ENCODE results near the gene ITIH6.
A peak's percentile ranks its signal among the peaks of the same experiment; 100 is the strongest.
"Not testable (repeated sequence)": the region's sequence is repeated elsewhere in the genome, so short reads cannot be mapped to it uniquely, and the experiment has no call there.

The ITIH6 gene

DNA sequence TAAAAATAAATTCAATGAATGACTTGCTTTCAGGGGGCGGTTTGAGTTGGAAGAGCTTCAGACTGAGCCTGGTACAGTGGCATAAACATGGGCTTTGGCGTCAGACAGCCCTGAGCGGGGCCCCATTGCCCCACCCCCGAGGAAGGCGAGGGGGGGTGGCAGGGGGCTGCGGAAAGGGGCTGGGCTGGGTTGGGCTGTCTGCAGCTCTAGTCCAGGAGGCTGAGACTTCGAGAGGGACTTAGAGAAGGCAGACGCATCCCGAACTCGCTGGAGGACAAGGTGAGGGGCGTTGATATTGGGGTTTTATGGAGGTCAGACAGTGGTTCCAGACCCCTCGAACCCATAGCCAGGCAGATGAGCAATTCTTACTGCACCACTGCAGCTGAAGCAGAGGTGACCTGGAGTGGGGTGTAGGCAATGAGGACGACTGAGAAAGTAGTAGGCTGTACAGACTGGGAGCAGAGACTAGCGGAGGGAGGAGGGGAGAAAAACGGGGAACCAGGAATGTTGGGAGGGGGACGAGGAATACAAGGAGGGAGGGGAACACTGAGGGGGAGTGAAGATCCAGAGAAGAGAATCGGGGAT is 9.6 kb upstream of the ITIH6 start, which contains the start of gene MAGED2:
MAGED2 (plus strand) TSS at position 222 of the 585 bp plus-strand sequence. CDS start 1,587 bp downstream, outside the sequence.
- DNase-seq, result peak; percentile 4 to 22

DNA sequence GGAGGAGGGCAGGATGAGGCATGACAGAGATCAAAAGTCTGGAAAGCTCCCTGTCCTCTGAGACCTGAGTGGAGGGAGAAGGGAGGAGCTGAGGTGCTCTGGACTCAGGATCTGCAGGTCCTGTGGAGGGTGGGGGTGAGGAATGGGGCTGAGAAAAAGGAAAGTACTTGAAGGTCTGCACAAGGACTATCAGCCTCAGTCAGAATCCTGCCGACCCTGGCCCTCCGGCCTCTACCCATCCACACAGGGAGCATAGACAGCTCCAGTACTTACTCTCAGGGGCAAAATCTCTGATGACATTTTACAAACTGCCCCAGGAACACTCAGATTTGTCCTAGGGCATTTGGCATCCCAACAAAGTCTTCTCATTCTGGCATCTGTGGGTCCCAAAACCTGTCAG is 991 bp upstream of the ITIH6 start:
- DNase-seq, result no peak

DNA sequence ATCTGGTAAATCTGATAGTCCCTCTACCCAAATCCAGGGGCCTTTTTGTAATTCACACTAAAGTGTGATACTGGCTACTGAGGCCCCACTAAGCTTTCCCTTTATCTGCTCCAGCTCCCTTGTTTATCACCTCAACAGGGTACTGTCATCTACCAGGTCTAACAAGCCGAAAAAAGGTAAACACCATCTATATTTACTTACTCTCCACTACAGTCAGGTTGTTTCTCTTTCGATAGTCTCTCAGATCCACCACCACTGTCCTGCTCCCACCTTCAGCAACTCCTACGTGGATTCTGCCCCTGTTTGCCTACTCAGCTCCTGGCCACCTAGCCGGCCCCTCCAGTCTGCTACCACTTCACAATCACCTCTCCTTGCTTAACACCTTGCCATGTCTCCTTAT is 3.3 kb downstream of the ITIH6 start:
- no peak for DNase-seq

DNA sequence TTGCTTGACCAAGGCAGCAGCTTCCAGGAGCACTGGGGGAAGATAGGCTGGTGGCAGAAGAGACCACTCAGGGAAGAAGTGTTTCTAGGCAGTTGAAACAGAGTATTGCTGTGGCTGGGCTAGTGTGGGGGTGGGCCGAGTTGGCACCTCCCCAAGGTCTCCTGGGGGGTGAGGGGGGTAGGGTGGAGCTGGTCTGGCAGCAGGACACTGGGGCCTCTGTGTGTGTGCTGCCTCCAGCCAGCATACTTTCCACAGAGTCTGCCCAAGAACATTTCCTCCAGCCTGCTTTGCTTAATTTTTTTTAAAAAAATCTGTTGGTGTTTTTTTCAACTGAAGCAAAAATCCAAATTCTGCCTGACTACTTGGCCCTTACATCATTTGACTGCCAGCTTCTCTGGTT is 4.0 kb downstream of the ITIH6 start:
- no peak for DNase-seq

DNA sequence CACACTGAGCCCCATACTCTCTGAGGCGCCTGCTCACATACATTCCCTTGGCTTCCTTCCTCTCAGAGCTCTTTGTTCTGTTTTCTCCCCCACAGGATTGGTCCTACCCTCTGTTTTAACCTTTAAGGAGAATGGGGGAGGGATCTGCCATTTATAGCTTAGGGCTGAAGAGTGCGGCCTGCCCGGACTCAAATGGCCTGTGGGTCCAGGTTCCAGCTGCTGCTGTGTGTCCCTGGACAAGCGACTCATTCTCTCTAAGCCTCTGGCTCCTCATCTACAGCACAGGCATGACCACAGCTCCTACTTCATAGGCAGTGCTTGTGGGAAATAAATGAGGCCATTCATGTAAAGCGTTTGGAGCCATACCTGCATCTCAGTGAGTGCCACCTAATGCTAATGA is 8.7 kb downstream of the ITIH6 start:
- DNase-seq, result not testable (repeated sequence)

DNA sequence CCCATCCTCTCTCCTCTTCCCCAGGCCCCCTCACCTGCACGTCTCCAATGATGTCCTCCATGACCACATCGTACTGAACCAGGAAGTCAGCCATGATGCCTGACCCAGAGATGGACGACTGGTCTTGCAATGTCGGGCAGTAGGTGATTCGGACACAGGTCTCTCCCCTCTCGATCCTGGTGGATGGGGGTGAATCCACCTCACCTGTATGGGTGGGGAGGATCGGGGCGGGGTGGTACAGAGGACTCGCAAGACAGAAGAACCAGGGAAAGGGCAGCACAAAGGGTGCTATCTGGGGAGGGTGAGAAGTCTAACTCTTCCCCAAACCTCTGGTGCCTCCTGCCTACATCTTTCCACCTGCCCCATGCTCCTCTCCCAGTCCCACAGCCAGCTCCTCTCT is 9.6 kb downstream of the ITIH6 start:
- no peak for DNase-seq

DNA sequence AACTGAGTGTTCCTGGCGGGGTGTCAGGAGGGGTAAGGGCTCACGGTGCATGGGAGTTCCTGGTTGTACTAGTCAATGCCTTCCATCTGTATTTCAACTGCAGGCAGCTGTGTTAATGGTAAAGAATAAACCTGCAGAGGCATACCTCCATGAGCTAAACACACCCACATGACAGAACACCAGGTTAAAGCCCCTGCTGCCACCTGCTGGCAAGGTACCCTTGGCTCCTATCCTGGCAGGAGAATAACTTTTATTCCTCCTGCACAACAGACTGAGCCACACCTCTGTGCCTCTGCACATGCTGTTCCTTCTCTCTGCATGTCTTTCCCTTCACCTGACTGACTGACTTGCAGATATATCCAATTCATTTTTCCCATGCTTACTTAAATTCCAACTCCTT is 11.1 kb downstream of the ITIH6 start:
- DNase-seq, result no peak

DNA sequence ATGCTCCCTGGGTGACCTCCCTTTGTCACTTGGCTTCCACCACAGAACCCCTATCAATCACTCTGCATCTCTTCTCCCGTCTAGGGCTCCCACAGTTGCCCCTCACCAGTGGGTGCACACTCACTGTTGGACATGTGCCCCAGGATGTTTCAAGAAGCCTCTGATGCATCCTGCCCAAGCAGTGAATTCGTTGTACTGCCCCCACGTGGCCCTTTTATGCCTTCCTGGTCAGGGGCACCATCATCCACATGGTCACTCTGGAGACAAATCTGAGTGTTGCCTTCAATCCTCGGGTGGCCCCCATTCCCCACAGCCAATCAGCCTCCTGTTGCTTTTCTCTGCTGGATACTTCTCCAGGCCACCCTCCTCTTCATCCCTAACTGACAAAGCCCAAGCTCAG is 12.2 kb downstream of the ITIH6 start:
- no peak for DNase-seq

DNA sequence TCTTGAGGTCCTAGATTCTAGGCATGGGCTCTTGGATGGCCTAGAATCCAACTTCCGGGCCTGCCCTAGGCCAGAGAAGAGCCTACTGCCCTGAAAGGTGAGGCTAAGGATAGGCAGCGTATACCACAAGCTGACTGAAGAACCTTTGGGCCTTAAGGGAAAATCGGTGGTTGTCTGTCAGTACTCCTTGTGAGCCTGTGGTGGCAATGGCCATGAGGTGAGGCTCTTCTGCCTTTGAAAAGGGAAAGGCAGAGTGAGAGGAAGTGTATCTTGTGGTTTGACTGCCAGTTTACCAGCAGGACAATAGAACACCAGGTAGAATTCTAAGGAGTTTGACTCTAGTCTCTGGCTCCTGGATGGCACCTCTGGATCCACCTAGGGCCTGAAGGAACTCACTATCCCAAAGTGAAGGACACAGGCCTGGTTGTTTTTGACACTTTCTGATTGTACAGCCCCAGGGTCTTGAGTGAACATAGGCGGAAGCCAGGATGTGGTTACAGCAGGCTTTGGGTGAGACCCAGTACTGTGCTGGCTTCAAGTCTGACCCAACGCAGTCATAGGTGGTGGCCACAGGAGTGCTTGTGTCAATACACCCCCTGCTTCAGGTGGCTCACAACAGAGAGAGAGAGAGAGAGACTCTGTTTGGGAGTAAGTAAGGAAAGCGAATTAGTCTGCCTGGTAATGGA is 20.9 kb downstream of the ITIH6 start:
- DNase-seq, result no peak

DNA sequence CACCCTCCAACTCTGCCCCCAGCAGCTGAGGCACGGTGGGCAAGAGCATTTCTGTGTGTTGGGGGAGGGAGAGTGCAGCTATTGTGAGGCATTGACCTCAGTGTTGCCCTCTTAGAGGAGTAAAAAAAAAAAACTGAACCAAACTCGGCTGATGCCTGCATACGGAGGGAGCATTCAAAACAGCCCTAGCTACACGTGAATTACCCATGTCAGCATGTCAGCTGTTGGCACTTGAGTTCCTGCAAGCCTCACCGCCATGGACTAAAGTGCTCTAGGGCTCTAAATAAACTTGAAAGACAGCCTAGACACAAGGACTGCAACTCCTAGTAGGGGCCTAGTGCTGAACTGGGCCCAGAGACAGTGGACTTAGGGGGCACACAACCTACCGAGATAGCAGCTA is 22.0 kb downstream of the ITIH6 start:
- DNase-seq, result no peak

DNA sequence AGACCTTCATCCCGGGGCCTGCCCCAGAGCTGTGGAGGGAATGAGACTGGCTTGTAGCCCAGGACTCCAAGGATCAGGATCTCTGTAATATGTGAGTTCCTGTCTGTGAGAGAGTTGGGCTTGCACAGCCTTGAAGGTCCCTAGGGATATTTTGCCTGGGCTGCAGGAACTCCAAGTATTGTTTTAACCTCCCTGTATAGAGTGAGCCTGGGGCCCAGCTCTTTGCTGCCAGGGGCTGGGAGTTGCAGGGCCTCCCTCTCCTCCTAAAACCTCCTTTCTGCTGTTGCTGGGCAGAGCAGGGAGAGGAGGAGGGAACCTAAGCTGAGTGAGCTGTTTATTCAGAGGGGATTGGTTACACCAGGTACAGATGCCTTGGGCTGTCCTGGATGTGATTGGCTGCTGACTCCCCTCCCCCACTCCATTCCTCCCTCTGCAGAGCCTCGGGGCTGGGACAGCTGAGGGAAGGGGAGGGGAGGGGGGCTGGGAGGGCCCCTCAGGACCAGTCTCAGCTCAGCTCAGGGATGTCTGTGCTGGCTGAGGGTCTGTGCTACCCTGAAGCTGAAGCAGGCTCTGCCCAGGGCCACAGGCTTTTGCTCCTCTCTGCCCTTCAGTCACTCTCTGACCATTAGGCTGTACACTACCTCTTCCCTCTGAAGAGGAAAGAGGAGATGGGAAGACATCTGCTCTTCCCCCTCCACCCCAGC is 23.5 kb downstream of the ITIH6 start:
- peak; percentile 2 to 54 for DNase-seq

DNA sequence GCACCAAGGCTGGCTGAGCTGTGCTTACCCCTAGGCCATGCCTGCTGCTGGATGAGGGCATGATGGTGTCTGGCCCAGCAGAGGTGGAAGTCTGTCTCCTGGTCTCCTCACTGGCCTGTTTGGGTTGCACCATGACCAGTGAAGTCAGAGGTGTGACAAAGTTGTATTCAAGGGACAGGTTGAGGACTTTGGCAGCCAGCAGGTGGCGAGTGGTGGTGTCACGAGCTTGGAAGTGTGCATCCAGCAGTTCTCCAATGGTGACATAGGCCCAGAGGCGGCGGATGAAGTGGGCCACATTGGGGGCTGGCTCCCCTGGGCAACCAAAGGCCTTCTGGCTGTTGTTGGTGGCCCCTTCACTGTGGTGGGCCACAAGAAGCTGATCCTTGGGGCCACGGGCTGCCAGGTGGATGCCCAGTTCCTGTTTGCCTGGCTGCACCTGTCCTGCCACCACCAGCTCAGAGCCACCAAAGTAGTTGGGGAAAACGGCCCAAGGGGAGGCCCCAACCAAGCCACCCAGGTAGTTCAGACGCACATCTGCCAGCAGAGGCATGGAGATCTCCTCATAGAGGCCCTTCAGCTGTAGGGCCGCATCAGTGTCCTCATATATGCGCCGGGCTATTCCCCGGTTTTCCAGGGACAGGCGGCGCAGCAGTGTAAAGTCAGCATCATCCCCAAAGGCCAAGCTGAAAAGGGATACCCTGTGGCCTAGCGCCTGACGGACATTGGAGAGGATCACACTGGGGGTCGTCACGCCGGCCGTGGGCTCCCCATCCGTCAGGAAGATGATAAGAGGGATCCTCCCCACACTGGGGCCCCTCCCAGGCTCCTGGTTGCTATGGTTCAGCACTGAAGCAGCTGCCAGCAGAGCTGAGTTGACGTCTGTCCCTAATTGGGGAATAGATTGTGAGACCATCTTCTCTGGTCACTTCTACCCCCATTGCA is 39.7 kb downstream of the ITIH6 start:
- DNase-seq, result no peak

DNA sequence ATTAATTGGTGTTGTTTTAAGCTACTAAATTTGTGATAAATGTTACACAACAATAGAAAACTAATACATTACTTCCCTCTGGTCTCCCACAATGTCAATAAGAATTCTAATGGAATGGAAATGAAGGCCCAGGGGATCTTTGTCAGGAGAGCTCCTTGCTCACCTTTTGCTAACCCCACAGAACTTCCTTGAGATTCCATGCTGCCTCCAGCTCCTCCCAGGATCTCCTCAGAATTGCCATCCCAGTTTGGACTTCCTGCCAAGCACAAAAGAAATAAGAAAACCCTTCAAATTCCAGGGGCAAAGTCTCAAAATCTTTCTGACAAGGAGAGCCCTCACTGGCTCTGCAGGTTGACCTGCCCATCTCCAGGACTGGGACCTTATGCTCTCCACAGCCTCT is 43.2 kb downstream of the ITIH6 start:
- no peak for DNase-seq

DNA sequence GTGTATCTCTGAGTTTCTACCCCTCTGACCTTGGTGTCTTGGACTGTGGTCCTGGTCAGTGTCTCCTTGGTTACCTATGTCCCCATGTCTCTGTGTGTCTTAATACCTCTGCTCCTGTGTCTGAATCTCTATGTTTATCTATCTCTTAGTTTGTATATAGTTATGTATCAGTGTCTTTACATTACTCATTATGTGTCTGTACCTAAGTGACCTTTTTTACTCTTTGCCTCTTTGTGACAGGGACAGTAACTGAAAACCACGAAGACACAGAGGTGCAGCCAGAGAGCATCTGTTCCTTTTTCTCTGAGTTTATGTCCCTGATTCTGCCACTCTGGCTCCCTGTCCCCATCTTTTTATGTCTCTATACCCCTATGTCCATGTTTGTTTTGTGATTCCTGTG is 49.4 kb downstream of the ITIH6 start:
- DNase-seq, result no peak

DNA sequence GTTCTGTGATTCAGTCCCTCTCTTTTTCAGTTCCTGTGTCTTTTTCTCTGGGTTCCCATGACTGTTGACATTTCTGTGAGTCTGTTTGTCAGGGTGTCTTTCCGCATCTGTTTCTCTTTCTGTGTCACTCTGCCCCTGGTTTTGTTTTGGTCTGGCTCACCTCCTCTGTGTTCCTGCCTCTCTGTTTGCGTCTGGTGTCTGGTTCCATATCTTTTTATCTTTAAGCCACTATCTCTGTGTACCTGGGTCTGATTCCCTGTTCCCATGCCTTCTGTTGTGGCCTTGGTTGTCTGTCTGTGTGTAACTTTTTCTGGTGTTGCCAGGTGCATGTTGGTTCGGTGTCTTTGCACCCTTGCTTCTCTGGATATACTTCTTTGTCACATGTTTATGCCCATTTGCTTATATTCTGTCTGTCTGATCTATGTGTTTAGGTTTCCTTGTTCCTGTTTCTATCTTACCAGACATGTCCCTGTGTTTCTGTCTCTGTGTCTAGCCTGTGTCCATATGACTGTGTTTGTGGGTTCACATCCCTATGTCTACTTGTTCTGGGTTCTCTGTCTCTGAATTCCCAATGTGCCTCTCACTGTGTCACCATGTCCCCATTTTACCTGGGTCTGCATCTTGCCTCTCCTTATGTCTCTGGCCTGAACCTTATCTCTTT is 50.2 kb downstream of the ITIH6 start:
- DNase-seq, result no peak

DNA sequence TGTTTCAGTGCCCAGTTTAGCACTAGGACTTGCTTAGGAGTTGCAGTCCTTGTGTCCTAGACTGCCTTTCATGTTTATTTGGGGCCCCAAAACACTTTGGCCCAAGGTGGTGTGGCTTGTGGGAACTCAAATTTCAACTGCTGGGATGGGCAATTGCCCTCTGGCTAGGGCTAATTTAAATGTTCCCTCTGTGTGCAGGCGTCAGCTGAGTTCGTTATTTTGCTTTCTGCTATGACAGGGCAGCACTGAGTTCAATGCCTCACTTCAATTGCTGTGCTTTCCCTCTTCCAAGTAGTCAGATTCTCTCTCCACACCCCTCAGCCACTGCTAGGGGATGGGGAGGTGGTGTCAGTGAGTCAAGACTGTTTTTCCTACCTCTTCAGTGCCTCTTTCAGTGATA is 51.1 kb downstream of the ITIH6 start:
- DNase-seq, result no peak

DNA sequence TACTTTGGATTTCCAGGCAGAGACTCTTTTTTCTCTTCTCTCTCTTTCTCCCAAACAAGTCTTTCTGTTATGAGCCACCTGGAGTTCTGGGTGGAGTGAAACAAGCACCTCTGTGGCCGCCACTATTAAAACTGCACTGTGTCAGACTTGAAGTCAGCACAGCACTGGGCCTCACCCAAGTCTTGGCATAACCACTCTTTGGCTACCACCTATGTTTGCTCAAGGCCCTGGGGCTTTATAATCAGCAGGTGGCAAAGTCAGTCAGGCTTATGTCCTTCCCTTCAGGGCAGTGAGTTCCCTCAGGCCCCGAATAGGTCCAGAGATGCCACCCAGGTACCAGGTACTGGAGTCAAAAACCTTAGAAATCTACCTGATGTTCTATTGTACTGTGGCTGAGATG is 52.4 kb downstream of the ITIH6 start:
- no peak for DNase-seq

DNA sequence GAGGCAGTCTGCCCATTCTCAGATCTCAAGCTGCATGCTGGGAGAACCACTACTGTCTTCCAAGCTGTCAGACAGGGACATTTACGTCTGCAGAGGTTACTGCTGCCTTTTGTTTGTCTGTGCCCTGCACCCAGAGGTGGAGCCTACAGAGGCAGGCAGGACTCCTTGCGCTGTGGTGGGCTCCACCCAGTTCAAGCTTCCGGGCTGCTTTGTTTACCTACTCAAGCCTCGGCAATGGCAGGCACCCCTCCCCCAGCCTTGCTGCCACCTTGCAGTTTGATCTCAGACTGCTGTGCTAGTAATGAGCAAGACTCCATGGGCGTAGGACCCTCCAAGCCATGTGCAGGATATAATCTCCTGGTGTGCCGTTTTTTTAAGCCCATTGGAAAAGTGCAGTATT is 59.5 kb downstream of the ITIH6 start:
- not testable (repeated sequence) for DNase-seq

DNA sequence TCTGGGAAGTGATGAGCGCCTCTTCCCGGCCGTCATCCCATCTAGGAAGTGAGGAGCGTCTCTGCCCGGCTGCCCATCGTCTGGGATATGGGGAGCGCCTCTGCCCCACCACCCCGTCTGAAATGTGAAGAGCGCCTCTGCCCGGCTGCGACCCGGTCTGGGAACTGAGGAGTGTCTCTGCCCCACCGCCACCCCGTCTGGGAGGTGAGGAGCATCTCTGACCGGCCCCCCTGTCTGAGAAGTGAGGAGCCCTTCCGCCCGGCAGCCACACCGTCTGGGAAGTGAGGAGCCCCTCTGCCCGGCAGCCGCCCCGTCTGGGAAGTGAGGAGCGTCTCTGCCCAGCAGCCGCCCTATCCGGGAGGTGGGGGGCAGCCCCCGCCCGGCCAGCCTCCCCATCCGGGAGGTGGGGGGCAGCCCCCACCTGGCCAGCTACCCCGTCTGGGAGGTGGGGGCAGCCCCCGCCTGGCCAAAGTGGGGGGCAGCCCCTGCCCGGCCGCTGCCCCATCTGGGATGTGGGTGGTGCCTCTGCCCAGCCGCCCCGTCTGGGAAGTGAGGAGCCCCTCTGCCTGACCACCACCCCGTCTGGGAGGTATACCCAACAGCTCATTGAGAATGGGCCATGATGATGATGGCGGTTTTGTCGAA is 61.6 kb downstream of the ITIH6 start:
- not testable (repeated sequence) for DNase-seq

DNA sequence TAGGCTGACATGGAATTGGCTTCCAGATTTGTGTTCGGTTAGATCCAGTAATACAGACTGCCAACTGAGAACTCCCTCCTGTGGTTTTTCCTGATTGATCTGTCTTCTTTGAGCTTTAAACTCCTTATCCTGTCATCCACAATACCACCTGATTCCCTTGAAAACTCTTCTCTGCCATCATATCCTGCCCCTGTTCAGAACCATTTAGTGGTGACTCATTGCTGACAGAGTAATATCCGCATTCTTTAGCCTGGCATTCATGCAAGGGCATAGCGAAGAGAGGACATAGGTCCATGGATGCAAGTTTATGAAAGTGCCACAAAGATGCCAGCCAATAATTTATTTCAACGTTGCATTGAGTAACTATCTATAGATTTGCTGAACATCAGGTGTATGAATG is 76.6 kb downstream of the ITIH6 start:
- DNase-seq, result no peak

DNA sequence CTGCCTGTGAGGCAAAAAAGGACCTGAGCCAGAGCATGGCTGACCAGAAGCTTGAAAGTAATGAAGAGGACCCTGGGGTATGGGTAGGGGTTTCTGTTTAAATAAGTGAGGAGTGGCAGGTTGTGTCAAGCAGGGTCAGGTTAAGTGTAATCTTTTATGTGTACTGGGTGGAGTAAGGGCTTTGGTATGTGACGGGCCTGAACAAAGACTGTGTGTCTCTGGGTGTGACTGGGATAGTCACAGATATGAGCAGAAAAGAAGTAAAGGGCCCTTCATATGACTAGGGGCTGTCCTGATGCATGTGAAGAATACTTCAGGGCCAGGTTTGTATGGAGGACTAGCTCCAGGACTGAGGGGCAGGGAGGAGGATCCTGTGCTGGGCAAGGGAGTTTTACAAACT is 82.4 kb downstream of the ITIH6 start:
- no peak for DNase-seq

DNA sequence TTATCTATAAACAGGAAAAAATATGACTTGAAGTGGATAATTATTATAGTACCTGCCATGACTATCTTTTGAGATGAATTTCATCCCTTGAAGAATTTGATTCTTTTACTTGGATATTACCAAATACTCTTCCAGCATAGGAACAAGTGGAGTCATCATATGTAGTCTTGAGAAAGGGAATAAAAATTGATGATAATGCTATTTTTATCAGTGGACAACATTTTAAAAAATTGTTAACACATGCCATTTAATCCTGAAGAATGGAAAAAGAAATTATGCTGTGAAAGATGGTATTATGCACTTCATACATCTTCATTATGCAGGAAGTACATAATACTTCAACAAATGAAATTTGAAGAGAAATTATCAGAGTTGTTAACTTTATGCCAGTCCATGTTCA is 83.6 kb downstream of the ITIH6 start:
- DNase-seq, result no peak
